Subcutaneous adipose tissue (tissue), 4 donors: ENCODE results near the gene NMBR. TPM values are rescaled to one million over a fixed set of nuclear protein-coding genes. Genes with fewer than 3 reads are reported as not detected.

Experiments used
- total RNA-seq, 4 donors: library from RNA; depleted of rRNA; stranded (reverse); fragments of >200 nt; gene quantifications; one replicate each; pipeline ENCODE4 v1.1.0, GENCODE V29; 2016
- TF ChIP-seq, protein P1 (sequence below): fragments of 450-650 bp; IDR thresholded peaks from one replicate; pipeline ENCODE4 v1.5.1; 2016; ENCODE audit warnings: low read depth, mild to moderate bottlenecking, control low read depth, antibody characterized with exemption, moderate library complexity

NMBR gene
- total RNA-seq, 4 donors from 2014 or later: not detected

DNA sequence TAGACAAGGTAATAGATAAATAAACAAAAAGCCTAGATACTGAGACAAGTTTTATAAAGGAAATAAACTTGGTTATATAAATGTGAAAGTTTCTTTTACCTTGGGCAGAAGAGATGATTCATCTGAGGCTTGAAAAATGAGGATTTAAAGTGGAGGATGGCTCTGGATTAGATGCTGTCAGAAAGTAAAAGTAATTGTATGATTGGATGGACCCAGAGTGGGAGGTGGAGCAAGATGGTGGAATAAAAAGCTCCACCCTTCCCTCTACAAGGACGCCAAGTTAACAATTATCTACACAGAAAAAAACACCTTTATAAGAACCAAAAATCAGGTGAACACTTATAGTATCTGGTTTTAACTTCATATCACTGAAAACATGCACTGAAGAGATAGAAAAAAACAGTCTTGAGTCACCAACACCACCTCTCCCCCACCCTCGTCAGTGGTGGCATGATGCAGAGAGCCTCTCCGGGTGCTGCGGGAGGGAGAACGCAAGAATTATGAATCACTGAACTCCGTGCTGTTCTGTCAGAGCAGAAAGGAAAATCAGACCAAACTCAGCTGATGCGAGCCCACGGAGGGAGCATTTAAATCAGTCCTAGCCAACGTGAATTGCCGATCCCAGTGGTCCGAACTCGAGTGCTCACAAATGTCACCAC, 98.9 kb downstream of the NMBR start:
- TF ChIP-seq, protein P1, sequence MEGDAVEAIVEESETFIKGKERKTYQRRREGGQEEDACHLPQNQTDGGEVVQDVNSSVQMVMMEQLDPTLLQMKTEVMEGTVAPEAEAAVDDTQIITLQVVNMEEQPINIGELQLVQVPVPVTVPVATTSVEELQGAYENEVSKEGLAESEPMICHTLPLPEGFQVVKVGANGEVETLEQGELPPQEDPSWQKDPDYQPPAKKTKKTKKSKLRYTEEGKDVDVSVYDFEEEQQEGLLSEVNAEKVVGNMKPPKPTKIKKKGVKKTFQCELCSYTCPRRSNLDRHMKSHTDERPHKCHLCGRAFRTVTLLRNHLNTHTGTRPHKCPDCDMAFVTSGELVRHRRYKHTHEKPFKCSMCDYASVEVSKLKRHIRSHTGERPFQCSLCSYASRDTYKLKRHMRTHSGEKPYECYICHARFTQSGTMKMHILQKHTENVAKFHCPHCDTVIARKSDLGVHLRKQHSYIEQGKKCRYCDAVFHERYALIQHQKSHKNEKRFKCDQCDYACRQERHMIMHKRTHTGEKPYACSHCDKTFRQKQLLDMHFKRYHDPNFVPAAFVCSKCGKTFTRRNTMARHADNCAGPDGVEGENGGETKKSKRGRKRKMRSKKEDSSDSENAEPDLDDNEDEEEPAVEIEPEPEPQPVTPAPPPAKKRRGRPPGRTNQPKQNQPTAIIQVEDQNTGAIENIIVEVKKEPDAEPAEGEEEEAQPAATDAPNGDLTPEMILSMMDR: no peak

DNA sequence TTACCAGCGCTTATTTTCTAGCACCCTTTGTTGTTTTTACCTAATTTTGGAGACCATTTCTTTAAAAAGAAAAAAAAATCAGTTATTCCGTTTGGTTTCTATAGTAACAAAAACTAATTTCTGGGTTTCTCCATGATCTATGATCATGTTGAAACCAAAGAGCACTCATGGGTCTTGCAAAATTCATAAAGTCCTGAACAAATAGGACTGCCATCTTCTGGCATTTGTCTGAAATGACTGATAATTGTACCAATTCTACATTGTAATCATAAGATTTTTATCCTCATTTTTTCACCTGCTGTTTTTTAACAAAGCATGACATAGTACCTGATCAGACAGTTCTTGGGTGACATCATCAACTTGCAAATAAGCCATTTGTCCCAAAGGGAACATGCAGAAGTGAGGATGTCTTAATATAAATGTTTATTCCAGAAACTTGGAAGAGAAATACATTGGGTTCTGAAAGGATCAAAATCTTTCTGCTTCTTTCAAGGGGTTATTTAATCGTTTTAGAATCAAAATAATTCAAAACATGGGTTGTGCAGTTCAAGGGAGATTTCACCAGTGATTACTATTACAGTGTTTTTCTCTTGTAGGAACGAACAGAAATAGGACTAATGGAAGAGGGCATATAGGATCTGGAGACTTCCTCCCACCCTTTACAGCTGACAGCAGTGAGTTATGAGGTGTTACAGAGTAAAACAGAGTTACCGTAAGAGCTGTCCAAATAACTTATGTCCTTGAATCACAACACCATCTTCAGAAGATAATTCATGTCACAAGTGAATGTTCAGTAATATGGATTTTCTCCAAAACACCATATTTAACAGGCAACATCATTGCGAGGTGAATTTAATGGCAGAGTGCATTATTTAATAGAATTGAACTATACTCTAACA, 101.3 kb downstream of the NMBR start:
- TF ChIP-seq, protein P1: no peak

DNA sequence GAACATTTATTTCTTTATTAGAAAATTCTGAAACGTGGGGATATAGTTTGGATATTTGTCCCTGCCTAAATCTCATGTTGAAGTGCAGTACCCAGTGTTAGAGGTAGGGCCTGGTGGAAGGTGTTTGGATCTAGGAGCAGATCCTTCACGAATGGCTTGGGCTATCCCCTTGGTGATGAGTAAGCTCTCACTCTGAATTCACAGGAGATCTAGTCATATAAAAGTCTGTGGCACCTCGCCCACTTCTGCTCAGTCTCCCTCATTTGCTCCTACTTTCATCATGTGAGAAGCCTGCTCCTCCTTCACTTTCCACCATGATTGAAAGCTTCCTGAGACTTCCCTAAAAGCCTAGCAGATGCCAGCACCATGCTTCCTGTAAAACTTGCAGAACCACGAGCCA, 111.0 kb downstream of the NMBR start:
- TF ChIP-seq, protein P1: no peak

DNA sequence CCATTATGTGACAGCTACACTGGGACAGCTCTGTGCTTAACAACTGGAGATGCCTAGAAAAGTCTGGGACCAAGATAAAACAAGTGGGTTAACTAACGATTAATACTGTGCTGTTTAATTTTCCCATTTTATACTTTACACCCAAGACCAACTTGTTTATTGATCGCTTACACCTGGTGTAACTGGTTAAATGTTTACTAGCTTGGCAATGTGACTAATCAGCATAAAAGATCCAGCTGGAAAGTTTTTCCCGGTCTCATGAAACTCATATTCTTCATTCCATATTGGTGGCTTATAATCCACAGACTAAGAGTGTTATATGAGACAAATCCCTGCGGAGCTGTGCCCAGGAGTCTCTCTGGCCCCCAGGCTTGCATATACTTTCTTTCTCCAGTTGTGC, 115.9 kb downstream of the NMBR start:
- TF ChIP-seq, protein P1: no peak

DNA sequence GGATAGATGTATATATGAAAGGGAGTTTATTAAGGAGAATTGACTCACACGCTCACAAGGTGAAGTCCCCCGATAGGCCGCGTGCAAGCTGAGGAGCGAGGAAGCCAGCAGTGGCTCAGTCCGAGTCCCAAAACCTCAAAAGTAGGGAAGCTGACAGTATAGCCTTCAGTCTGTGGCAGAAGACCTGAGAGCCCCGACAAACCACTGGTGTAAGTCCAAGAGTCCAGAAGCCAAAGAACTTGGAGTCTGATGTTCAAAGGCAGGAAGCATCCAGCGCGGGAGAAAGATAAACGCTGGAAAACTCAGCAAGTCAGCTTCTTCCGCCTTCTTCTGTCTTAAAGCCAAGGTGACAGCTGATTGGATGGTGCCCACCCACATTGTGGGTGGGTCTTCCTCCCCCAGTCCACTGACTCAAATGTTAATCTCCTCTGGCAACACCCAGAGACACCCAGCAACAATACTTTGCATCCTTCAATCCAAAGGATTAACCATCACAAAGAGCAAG, 116.8 kb downstream of the NMBR start:
- TF ChIP-seq, protein P1: no peak

DNA sequence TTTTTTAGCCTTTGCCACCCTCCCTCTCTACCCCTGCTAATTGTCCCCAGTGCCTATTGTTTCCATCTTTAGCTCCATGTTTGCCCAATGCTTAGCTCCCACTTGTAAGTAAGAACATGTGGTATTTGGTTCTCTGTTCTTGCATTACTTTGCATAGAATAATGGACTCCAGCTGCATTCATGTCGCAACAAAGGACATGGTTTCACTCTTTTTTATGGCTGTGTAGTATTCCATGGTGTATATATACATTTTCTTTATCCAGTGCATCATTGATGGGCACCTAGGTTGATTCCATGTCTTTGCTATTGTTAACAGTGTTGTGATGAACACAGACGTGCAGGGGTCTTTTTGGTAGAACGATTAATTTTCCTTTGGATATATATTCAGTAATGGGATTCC, 118.4 kb downstream of the NMBR start:
- TF ChIP-seq, protein P1: no peak

DNA sequence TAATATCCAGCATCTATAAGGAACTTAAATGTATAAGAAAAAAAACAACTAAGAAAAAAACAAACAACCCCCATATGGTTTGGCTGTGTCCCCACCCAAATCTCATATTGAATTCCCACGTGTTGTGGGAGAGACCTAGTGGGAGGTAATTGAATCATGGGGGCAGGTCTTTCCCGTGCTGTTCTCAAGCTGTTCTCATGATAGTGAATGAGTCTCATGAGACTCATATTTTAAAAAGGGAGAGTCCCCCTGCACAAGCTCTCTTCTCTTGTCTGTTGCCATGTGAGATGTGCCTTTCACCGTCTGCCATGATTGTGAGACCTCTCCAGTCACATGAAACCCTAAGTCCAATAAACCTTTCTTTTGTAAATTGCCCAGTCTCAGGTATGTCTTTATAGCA, 119.8 kb downstream of the NMBR start:
- TF ChIP-seq, protein P1: no peak
